ENCODE data around the gene HEATR3.

HEATR3 gene

GRCh38 chr16:50047864-50048263 lies 17.9 kb upstream of the HEATR3 start:
- no peak for DNase-seq (ENCODE audit: low spot score)
- in situ Hi-C loops (cut with MboI; ENCODE audit: low sequenced_read_pairs, unreplicated experiment): no loop called here
- no peak for TF ChIP-seq CTCF (IDR thresholded peaks at IDR 0.05; ENCODE audit: borderline replicate concordance, control extremely low read depth, extremely low read depth, insufficient read depth, missing control alignments)

GRCh38 chr16:50050802-50051201 lies 15.0 kb upstream of the HEATR3 start:
- DNase-seq (ENCODE audit: low spot score): no peak
- in situ Hi-C loops (cut with MboI; ENCODE audit: low sequenced_read_pairs, unreplicated experiment): no loop called here
- no peak for TF ChIP-seq CTCF (IDR thresholded peaks at IDR 0.05; ENCODE audit: borderline replicate concordance, control extremely low read depth, extremely low read depth, insufficient read depth, missing control alignments)

- DNase-seq (ENCODE audit: low spot score): no peak
- in situ Hi-C loops (cut with MboI; ENCODE audit: low sequenced_read_pairs, unreplicated experiment): no loop called here
- TF ChIP-seq CTCF (IDR thresholded peaks at IDR 0.05; ENCODE audit: borderline replicate concordance, control extremely low read depth, extremely low read depth, insufficient read depth, missing control alignments): no peak
Measured at GRCh38 chr16:50056226-50056625, 9.5 kb upstream of the HEATR3 start.

GRCh38 chr16:50058091-50058771 lies 7.5 kb upstream of the HEATR3 start:
- TF ChIP-seq CTCF (IDR thresholded peaks at IDR 0.05; ENCODE audit: borderline replicate concordance, control extremely low read depth, extremely low read depth, insufficient read depth, missing control alignments): no peak
- in situ Hi-C loops (cut with MboI; ENCODE audit: low sequenced_read_pairs, unreplicated experiment): no loop called here
- DNase-seq (ENCODE audit: low spot score): no peak

GRCh38 chr16:50059111-50059510 lies 6.7 kb upstream of the HEATR3 start:
- TF ChIP-seq CTCF (IDR thresholded peaks at IDR 0.05; ENCODE audit: borderline replicate concordance, control extremely low read depth, extremely low read depth, insufficient read depth, missing control alignments): no peak
- in situ Hi-C loops (cut with MboI; ENCODE audit: low sequenced_read_pairs, unreplicated experiment): no loop called here
- DNase-seq (ENCODE audit: low spot score): no peak

- in situ Hi-C loops (cut with MboI; ENCODE audit: low sequenced_read_pairs, unreplicated experiment): no loop called here
- DNase-seq (ENCODE audit: low spot score): no peak
- no peak for TF ChIP-seq CTCF (IDR thresholded peaks at IDR 0.05; ENCODE audit: borderline replicate concordance, control extremely low read depth, extremely low read depth, insufficient read depth, missing control alignments)
Measured at GRCh38 chr16:50059669-50060068, 6.1 kb upstream of the HEATR3 start.
